ENCODE results near the gene WDR46. TPM values are rescaled to one million over a fixed set of nuclear protein-coding genes. Genes with fewer than 3 reads are reported as not detected.

Gene WDR46
- total and polyA plus RNA-seq, 2 experiments from 2014 or later: 71.4 to 104 TPM

DNA sequence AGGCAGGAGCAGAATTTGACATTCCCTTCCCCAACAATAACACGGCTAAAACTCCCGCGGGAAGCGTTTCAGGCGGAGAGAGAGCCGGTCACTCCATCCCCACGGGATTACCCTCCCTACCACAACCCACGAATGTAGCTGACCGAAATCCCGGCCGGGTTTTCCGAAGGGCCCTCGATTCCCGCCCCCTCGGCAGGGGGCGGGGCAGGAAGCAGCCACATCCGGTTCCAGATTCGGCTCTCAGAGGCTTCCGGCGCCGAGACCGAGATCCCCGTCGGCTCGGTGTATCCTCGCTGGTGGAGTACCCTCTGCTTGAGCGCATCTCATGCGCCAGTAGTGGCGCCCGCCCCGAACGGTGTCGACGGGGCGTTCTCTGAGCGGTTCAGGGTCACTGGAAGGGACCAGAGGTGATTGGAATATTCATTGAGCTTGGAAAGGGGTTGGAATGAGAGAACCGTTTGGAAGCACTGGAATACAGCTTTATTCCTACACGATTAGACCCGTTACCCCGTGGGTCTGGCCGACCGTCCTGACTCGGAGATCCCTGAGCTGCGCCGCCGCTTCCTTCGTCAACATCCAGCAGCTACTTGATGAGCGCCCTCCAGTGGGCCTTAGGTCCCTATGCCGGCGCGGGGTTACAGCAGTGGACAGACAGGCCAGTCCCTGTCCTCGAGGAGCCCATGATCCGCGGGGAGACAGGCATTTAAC is 10.4 kb upstream of the WDR46 start:
- no peaks in the 10 kb centered on the region for H3K27me3 ChIP-seq (ENCODE audit: insufficient read depth)
- H3K4me1 ChIP-seq (ENCODE audit: insufficient read depth): no peaks in the 10 kb centered on the region
- peaks cover 26% of the 10 kb centered on the region for H3K27me3 Mint-ChIP-seq (ENCODE audit: insufficient read depth, low read depth, poor library complexity)
- peak overlapping the region; percentile 97 for H3K4me3 Mint-ChIP-seq
- no peak overlapping the region for H2AFZ ChIP-seq
- H3F3A ChIP-seq (replicated peaks; ENCODE audit: low read depth): peaks cover 15% of the 10 kb centered on the region; the same call in 1 of the 2 replicates
- ATAC-seq (peak; percentile 57), DNase-seq (ENCODE audit: low spot score) (peak; percentile 94)
- H3K9me2 ChIP-seq (ENCODE audit: insufficient read depth): no peaks in the 10 kb centered on the region
- peaks cover 15% of the 10 kb centered on the region for H3K36me3 Mint-ChIP-seq (ENCODE audit: low read depth)
- TF ChIP-seq NANOG (IDR thresholded peaks at IDR 0.05; ENCODE audit: borderline replicate concordance) (no peak), STAT1 (IDR thresholded peaks at IDR 0.05; ENCODE audit: unreplicated experiment) (no peak), JUNB (IDR thresholded peaks at IDR 0.05; ENCODE audit: unreplicated experiment) (no peak), CREB1 (CRISPR knock-in tag; IDR thresholded peaks at IDR 0.05; ENCODE audit: low read depth) (no peak), ZNF114 (CRISPR knock-in tag; IDR thresholded peaks at IDR 0.05) (no peak), POLR2AphosphoS5 (IDR thresholded peaks at IDR 0.05; ENCODE audit: low read depth) (peak; percentile 95), EZH2phosphoT487 (IDR thresholded peaks at IDR 0.05; ENCODE audit: unreplicated experiment) (no peak)
- TF ChIP-seq, protein P1, sequence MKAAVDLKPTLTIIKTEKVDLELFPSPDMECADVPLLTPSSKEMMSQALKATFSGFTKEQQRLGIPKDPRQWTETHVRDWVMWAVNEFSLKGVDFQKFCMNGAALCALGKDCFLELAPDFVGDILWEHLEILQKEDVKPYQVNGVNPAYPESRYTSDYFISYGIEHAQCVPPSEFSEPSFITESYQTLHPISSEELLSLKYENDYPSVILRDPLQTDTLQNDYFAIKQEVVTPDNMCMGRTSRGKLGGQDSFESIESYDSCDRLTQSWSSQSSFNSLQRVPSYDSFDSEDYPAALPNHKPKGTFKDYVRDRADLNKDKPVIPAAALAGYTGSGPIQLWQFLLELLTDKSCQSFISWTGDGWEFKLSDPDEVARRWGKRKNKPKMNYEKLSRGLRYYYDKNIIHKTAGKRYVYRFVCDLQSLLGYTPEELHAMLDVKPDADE (IDR thresholded peaks at IDR 0.05): peak; percentile 67; the same call in 1 of the 2 replicates
- TF ChIP-seq, protein P2, sequence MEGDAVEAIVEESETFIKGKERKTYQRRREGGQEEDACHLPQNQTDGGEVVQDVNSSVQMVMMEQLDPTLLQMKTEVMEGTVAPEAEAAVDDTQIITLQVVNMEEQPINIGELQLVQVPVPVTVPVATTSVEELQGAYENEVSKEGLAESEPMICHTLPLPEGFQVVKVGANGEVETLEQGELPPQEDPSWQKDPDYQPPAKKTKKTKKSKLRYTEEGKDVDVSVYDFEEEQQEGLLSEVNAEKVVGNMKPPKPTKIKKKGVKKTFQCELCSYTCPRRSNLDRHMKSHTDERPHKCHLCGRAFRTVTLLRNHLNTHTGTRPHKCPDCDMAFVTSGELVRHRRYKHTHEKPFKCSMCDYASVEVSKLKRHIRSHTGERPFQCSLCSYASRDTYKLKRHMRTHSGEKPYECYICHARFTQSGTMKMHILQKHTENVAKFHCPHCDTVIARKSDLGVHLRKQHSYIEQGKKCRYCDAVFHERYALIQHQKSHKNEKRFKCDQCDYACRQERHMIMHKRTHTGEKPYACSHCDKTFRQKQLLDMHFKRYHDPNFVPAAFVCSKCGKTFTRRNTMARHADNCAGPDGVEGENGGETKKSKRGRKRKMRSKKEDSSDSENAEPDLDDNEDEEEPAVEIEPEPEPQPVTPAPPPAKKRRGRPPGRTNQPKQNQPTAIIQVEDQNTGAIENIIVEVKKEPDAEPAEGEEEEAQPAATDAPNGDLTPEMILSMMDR (conservative IDR thresholded peaks at IDR 0.05; ENCODE audit: low read depth in 2 of 2): peak; percentile 71 to 83
- peak overlapping the region; percentile 98 for H3K27ac ChIP-seq (ENCODE audit: low read depth)
- peak overlapping the region; percentile 99 for H3K4me2 ChIP-seq
- no peaks in the 10 kb centered on the region for H3K36me3 ChIP-seq (ENCODE audit: insufficient read depth)
- H3K4me1 Mint-ChIP-seq: peaks cover 25% of the 10 kb centered on the region
- H4K20me1 ChIP-seq (replicated peaks; ENCODE audit: insufficient read depth): peaks cover 22% of the 10 kb centered on the region
- H3K27ac Mint-ChIP-seq: peak overlapping the region; percentile 96
- H3K4me3 ChIP-seq: peak overlapping the region; percentile 100
- peaks cover 34% of the 10 kb centered on the region for H3K79me2 ChIP-seq (replicated peaks; ENCODE audit: insufficient read depth)
- H3K9me3 Mint-ChIP-seq: no peaks in the 10 kb centered on the region

DNA sequence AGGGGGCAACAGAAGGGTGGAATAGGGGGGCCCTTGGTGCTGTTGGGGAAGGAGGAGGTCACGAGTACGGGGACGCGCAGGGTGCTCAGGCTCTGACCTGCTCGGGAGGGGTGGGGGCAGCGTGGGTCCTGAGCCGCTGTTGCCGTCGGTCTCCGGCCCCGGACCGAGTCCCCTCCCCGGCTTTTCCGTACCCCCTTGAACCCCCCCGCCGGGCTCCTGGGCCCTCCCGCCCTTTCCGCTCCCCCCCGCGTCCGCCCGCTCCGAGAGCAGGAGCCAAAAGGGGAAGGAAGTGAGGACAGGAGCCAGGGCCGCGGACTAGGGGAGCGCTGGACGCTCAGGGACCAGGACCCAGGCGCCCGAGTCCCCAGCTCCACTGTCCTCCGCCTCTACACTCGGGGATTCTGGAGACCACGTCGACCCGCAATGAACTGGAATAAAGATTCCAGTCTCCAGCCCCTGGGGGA is 9.8 kb upstream of the WDR46 start, which contains the start of gene RGL2:
TSS of gene RGL2 (minus strand) at position 170 of the 464 bp plus-strand sequence. CDS start 332 bp downstream, outside the sequence.
- peaks cover 24% of the 10 kb centered on the region for H3K27me3 Mint-ChIP-seq (ENCODE audit: insufficient read depth, low read depth, poor library complexity)
- no peaks in the 10 kb centered on the region for H3K36me3 ChIP-seq (ENCODE audit: insufficient read depth)
- ATAC-seq (peak; percentile 4), DNase-seq (ENCODE audit: low spot score) (peak; percentile 52)
- no peaks in the 10 kb centered on the region for H3K27me3 ChIP-seq (ENCODE audit: insufficient read depth)
- peak within 1 kb of the TSS; percentile 98 for H3K27ac ChIP-seq (ENCODE audit: low read depth)
- H2AFZ ChIP-seq: peak within 1 kb of the TSS; percentile 93
- peak within 1 kb of the TSS; percentile 97 for H3K4me3 Mint-ChIP-seq
- H4K20me1 ChIP-seq (replicated peaks; ENCODE audit: insufficient read depth): peaks cover 22% of the 10 kb centered on the region
- H3K9me2 ChIP-seq (ENCODE audit: insufficient read depth): no peaks in the 10 kb centered on the region
- H3K79me2 ChIP-seq (replicated peaks; ENCODE audit: insufficient read depth): peaks cover 34% of the 10 kb centered on the region
- peaks cover 17% of the 10 kb centered on the region for H3K36me3 Mint-ChIP-seq (ENCODE audit: low read depth)
- H3K9me3 Mint-ChIP-seq: no peaks in the 10 kb centered on the region
- peaks cover 19% of the 10 kb centered on the region; the same call in 1 of the 2 replicates for H3F3A ChIP-seq (replicated peaks; ENCODE audit: low read depth)
- peak within 1 kb of the TSS; percentile 100 for H3K4me3 ChIP-seq
- no peaks in the 10 kb centered on the region for H3K4me1 ChIP-seq (ENCODE audit: insufficient read depth)
- H3K27ac Mint-ChIP-seq: peak within 1 kb of the TSS; percentile 98
- H3K4me2 ChIP-seq: peak within 1 kb of the TSS; percentile 99
- H3K4me1 Mint-ChIP-seq: peaks cover 25% of the 10 kb centered on the region
- TF ChIP-seq STAT1 (IDR thresholded peaks at IDR 0.05; ENCODE audit: unreplicated experiment) (no peak), CREB1 (CRISPR knock-in tag; IDR thresholded peaks at IDR 0.05; ENCODE audit: low read depth) (no peak), ZNF114 (CRISPR knock-in tag; IDR thresholded peaks at IDR 0.05) (no peak)
- TF ChIP-seq, protein P2 (conservative IDR thresholded peaks at IDR 0.05; ENCODE audit: low read depth in 2 of 2): no peak
